ENCODE measurements around the gene PTTG1.

DNA sequence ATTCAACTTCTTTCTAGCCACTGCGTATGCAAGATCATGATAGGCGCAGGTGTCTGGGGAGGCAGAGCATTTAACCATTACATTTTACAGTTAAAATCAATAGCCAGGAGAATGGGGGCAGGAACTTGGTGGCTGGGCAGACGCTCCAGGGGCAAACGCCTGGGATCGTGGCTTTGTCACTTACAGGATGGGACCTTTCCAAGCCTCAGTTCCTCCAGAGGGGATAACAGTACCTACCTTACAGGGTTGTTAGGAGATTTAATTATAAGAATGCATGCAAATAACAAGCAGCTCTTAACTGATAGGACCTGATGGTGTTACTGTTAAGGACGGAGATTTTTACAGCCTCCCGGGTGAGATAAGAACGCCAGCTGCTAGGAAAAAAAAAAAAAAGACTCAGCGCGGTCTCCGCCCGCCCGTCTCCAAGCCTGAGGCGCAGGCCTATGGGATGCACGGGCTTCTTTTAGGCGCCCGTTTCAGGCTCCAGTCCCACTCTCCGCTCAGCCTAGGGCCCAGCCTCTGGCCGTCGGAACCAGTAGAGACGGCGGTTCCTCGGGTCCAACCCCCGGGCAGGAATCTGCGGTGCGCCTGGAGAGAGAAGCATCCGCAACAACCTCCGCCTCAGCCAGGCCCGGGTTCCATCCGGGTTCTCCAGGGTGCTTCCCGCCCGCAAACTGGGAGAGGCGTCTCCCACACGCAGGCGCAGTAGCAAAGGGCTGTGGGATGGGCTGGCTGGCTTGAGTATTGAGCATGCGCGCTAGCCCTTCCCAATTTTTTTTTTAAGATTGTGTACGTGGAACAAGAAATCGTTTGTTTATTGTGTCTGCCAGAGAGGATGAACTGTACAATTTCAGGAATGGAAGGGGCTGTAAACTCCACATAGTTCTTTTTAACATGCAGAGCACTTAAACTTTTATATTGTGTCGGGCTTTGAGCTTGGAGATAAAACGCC, 22.0 kb upstream of the PTTG1 start, which contains the start of gene FAM200C:
- TF ChIP-seq POLR2A (IDR thresholded peaks at IDR 0.05), result peak; percentile 44 to 94 (median 78)
- TF ChIP-seq POLR2AphosphoS5 (IDR thresholded peaks at IDR 0.05), result peak; percentile 84 to 95
